ENCODE measurements around the gene ARHGAP4. TPM values are rescaled to one million over a fixed set of nuclear protein-coding genes. Genes with fewer than 3 reads are reported as not detected.

The ARHGAP4 gene
- 100 to 1,000 TPM in 1 of 3 donors, 10 to 100 TPM in 2; 54.6 to 122 (median 75.7) TPM for polyA plus RNA-seq

GRCh38 chrX:153925739-153926551 is at the start of gene ARHGAP4:
Gene ARHGAP4, minus strand, starts transcription at chrX:153926264. Its CDS starts 62 bp downstream, at chrX:153926202.
- Mint-ChIP-seq H3K36me3 (peaks cover 0 to 3% (median 0%) of the 10 kb centered on the region in 3 donors), H3K27me3 (ENCODE audit: low read depth in 3 of 3) (peaks cover 12 to 21% (median 19%) of the 10 kb centered on the region in 3 donors), H3K27ac (peak within 1 kb of the TSS; percentile 96 to 100 (median 98)), H3K4me1 (peaks cover 67% of the 10 kb centered on the region in 2 donors), H3K9me3 (peaks cover 0 to 1% (median 0%) of the 10 kb centered on the region in 6 donors), H3K4me3 (peak within 1 kb of the TSS; percentile 89 to 94 (median 93))
- DNase-seq = peak; percentile 62 to 71 (median 63)

DNA sequence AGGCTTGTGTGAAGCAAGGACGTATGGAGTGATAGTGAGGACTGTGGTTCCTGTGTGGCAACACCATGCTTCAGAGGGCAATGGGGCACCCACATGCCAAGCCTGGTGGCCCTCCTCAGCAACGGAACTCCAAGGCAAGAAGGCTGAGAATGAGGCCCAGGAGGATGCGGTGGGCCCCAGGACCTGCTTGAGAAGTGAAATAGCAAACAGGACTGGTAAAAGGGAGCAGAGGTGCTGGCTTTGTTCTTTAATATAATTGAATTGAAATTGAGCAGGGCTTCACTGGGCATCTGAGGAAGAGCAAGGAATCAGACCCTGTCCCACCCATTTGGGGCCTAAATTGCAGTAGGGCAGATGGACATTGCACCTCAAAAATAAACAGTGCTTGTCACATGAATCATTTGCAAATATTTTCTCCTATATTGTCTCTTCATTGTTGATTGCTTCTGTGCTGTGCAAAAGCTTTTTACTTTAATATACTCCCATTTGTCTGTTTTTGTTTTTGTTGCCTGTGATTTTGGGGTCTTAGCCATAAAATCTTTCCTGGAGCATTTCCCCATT is 48.7 kb upstream of the ARHGAP4 start:
- peaks cover 17 to 29% of the 10 kb centered on the region in 2 donors for H3K4me1 Mint-ChIP-seq
- peaks cover 15 to 22% (median 18%) of the 10 kb centered on the region in 3 donors for H3K27me3 Mint-ChIP-seq (ENCODE audit: low read depth in 3 of 3)
- no peaks in the 10 kb centered on the region for H3K36me3 Mint-ChIP-seq
- H3K27ac Mint-ChIP-seq = peak overlapping the region in 5 of 6 donors; percentile 14 to 98 (median 82)
- H3K9me3 Mint-ChIP-seq = peaks cover 0 to 2% (median 0%) of the 10 kb centered on the region in 6 donors
- no peak overlapping the region for H3K4me3 Mint-ChIP-seq
- no peak for DNase-seq

- H3K4me1 Mint-ChIP-seq = peaks cover 22 to 35% of the 10 kb centered on the region in 2 donors
- DNase-seq = no peak
- no peaks in the 10 kb centered on the region for H3K36me3 Mint-ChIP-seq
- peak overlapping the region in 3 of 5 donors; percentile 21 to 87 (median 40) for H3K4me3 Mint-ChIP-seq
- peak overlapping the region in 5 of 6 donors; percentile 60 to 98 (median 95) for H3K27ac Mint-ChIP-seq
- H3K27me3 Mint-ChIP-seq (ENCODE audit: low read depth in 3 of 3) = peaks cover 15 to 22% (median 18%) of the 10 kb centered on the region in 3 donors
- H3K9me3 Mint-ChIP-seq = peaks cover 0 to 2% (median 0%) of the 10 kb centered on the region in 6 donors
These were observed 48.1 kb upstream of the ARHGAP4 start for GRCh38 chrX:153974003-153974725.

DNA sequence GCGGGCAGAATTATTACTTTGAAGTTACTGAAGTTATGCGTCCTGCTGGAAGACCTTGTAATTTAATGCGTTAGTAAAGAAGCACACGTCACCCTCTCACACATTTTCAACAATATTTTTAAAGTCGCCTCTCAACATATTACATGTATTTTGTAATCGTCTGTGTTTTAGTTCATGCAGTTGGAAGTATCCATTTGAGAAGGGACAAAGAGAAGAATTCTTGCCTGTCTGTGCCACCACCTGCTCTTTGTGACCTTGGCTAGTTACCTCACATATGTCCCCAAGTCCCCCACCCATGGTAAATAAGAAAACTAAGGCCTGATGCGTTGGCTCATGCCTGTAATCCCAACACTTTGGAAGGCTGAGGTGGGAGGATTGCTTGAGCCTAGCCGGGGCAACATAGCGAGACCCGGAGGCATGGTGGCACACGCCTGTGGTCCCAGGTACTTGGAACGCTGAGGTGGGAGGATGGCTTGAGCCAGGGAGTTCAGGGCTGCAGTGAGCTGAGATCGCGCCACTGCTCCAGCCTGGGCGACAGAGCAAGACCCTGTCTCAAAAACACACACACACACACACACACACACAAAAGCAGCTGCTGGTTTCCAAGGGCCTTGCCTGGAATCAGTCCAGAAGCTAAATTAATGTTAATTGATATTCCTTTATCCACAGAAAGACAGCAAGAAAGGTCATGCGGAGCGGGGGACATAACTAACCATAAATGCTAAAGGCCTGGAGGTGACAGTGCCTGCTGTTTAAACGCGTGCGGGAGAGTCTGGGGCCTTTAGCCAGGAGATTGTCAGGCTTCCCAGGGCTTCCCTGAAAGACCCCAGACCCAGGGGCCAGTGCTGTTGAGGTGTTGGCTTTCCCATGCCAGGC is 47.3 kb upstream of the ARHGAP4 start:
- Mint-ChIP-seq H3K36me3 (no peaks in the 10 kb centered on the region), H3K9me3 (peaks cover 0 to 2% (median 0%) of the 10 kb centered on the region in 6 donors), H3K27ac (peak overlapping the region; percentile 91 to 98 (median 96)), H3K4me3 (peak overlapping the region; percentile 87 to 92 (median 90)), H3K4me1 (peaks cover 29 to 43% of the 10 kb centered on the region in 2 donors), H3K27me3 (ENCODE audit: low read depth in 3 of 3) (peaks cover 15 to 22% (median 21%) of the 10 kb centered on the region in 3 donors)
- no peak for DNase-seq

GRCh38 chrX:153972368-153973126 is 46.5 kb upstream of the ARHGAP4 start, which contains the start of gene TMEM187:
Gene TMEM187, plus strand, starts transcription at chrX:153972754. Its CDS starts 9,309 bp downstream, at chrX:153982063.
- peaks cover 15 to 22% (median 21%) of the 10 kb centered on the region in 3 donors for H3K27me3 Mint-ChIP-seq (ENCODE audit: low read depth in 3 of 3)
- H3K4me3 Mint-ChIP-seq = peak within 1 kb of the TSS; percentile 98 to 100 (median 100)
- peaks cover 0 to 2% (median 0%) of the 10 kb centered on the region in 6 donors for H3K9me3 Mint-ChIP-seq
- peak; percentile 91 to 95 (median 94) for DNase-seq
- peaks cover 37 to 51% of the 10 kb centered on the region in 2 donors for H3K4me1 Mint-ChIP-seq
- no peaks in the 10 kb centered on the region for H3K36me3 Mint-ChIP-seq
- H3K27ac Mint-ChIP-seq = peak within 1 kb of the TSS; percentile 98 to 100 (median 100)

DNA sequence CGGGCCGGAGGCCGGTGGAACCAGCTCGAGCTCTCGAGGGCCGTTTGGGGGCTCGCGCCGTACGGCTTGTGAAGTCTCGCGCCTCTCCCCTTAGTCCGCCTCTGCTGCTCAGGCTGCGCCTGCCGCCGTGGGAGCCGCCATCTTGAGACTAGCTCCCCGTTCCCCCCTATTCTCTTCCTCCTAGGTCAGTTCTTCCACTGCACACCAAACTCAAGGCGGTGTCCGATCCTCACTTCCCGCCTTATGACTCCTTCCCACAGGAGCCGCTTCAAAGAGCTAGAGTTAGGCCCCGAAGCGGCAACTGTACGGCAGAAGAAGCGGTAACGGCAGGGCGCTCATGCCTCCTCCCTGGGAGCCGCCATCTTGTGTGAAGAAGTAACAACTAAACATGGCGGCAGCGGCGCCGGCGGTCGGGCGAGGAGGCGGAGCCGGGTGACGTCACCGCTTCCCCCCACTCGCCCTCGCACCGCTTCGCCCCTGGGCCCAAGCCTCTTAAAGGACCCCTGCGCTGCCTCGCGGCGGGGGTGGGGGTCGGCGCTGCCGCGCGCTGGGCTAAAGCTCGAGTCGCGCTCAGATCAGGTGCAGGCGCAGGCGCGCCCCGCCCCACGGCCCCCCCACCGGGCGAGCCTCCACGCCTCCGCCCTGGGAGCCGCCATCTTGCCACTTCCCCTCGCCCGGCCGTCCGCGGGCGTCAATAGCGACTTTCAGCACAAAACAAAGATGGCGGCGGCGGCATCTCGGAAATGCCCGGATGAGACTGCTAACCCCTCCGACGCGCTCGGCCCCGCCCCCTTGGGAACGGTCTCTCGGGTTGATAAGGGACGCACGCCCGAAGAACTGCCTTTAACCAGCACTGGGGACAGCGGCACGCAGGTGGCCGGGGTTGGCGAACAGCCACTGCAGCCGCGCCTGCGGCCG is 45.6 kb upstream of the ARHGAP4 start, which contains the start of gene HCFC1:
Gene HCFC1, minus strand, starts transcription at position 369 of the 918 bp plus-strand sequence. CDS start 978 bp downstream, outside the sequence.
- peak; percentile 93 to 97 (median 97) for DNase-seq
- Mint-ChIP-seq H3K4me3 (peak within 1 kb of the TSS; percentile 98 to 100 (median 100)), H3K9me3 (peaks cover 0 to 2% (median 0%) of the 10 kb centered on the region in 6 donors), H3K36me3 (no peaks in the 10 kb centered on the region), H3K27ac (peak within 1 kb of the TSS; percentile 98 to 100 (median 100)), H3K4me1 (peaks cover 46 to 60% of the 10 kb centered on the region in 2 donors), H3K27me3 (ENCODE audit: low read depth in 3 of 3) (peaks cover 15 to 24% (median 21%) of the 10 kb centered on the region in 3 donors)

DNA sequence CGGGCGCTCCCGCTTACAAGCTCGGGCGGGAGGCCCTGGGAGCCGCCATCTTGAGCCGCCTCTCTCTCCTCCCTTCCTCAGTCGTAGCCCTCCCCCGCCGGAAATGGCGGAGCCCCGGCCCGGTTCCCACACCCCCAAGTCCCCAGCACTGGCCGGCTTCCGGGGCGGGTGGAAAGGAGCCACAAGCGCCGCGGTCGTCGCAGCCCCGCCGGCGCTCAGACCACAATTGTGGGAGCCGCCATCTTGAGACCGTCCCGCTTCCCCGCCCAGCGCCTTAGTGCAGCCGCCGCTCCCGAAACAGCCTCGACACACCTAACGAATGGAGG is 45.0 kb upstream of the ARHGAP4 start:
- Mint-ChIP-seq H3K27me3 (ENCODE audit: low read depth in 3 of 3) (peaks cover 15 to 24% (median 21%) of the 10 kb centered on the region in 3 donors), H3K36me3 (no peaks in the 10 kb centered on the region), H3K4me1 (peaks cover 52 to 66% of the 10 kb centered on the region in 2 donors), H3K9me3 (peaks cover 0 to 2% (median 0%) of the 10 kb centered on the region in 6 donors), H3K27ac (peak overlapping the region; percentile 98 to 100 (median 100)), H3K4me3 (peak overlapping the region; percentile 98 to 100 (median 100))
- DNase-seq = peak; percentile 91 to 94 (median 92)

- no peak for DNase-seq
- H3K36me3 Mint-ChIP-seq = no peaks in the 10 kb centered on the region
- H3K4me1 Mint-ChIP-seq = peaks cover 57 to 66% of the 10 kb centered on the region in 2 donors
- peaks cover 15 to 26% (median 21%) of the 10 kb centered on the region in 3 donors for H3K27me3 Mint-ChIP-seq (ENCODE audit: low read depth in 3 of 3)
- H3K27ac Mint-ChIP-seq = peak overlapping the region; percentile 98 to 100 (median 100)
- H3K9me3 Mint-ChIP-seq = peaks cover 0 to 2% (median 0%) of the 10 kb centered on the region in 6 donors
- peak overlapping the region; percentile 98 to 100 (median 100) for H3K4me3 Mint-ChIP-seq
These were observed 44.5 kb upstream of the ARHGAP4 start for GRCh38 chrX:153970357-153971123.

DNA sequence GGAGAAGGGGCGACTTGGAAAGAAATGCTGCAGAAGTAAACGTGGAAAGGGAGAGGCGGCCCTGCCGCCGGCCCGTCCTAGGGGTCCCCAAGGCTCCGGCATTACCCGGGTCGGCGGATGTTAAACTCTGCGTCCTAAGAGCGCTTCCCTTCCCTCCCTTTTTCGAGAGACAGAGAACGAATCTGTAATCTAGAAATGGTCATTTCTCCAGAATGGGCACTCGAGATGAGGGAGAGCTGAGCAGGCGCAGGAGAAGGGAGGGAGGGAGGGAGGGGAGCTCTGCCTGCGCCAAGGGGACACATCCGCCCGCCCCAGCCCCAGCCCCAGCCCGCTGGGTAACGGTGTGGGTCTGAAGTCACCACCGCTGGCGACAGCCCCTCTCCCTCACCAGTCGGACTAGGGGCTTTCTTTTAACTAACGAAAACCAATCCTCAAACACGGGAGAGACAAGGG is 43.9 kb upstream of the ARHGAP4 start:
- peaks cover 62 to 71% of the 10 kb centered on the region in 2 donors for H3K4me1 Mint-ChIP-seq
- H3K4me3 Mint-ChIP-seq = peak overlapping the region; percentile 82 to 100 (median 98)
- peaks cover 0 to 2% (median 0%) of the 10 kb centered on the region in 6 donors for H3K9me3 Mint-ChIP-seq
- no peak for DNase-seq
- peaks cover 15 to 26% (median 21%) of the 10 kb centered on the region in 3 donors for H3K27me3 Mint-ChIP-seq (ENCODE audit: low read depth in 3 of 3)
- no peaks in the 10 kb centered on the region for H3K36me3 Mint-ChIP-seq
- peak overlapping the region; percentile 93 to 100 (median 98) for H3K27ac Mint-ChIP-seq

GRCh38 chrX:153969125-153969903 is 43.2 kb upstream of the ARHGAP4 start:
- Mint-ChIP-seq H3K27me3 (ENCODE audit: low read depth in 3 of 3) (peaks cover 15 to 26% (median 21%) of the 10 kb centered on the region in 3 donors), H3K4me1 (peaks cover 58 to 71% of the 10 kb centered on the region in 2 donors), H3K27ac (peak overlapping the region; percentile 93 to 100 (median 95)), H3K9me3 (no peaks in the 10 kb centered on the region), H3K4me3 (peak overlapping the region; percentile 82 to 100 (median 98)), H3K36me3 (no peaks in the 10 kb centered on the region)
- DNase-seq = no peak
